H1 (cell line): ENCODE results near the gene MXD4. TPM values are rescaled to one million over a fixed set of nuclear protein-coding genes. Genes with fewer than 3 reads are reported as not detected.

Experiments
- BCL11A ChIP-seq, 2 experiments: IDR thresholded peaks; one replicate each; pipeline ENCODE4 v1.6.1; 2011; ENCODE audit warnings: low read depth in 2 of 2, low read length in 2 of 2, mild to moderate bottlenecking in 2 of 2
- CHD7 ChIP-seq: fragments of 300-600 bp; sonication (generic); IDR thresholded peaks from 2 replicates; pipeline ENCODE4 v1.7.1; 2012; ENCODE audit warnings: low read length, moderate library complexity, mild to moderate bottlenecking, inconsistent platforms; ENCODE audit not compliant: insufficient replicate concordance
- CREB1 ChIP-seq: IDR thresholded peaks from 2 replicates; pipeline ENCODE4 v1.6.1; 2012; ENCODE audit warnings: inconsistent platforms
- KDM4A ChIP-seq: IDR thresholded peaks from one replicate; pipeline ENCODE4 v1.7.1; 2012; ENCODE audit warnings: low read depth, mild to moderate bottlenecking, moderate library complexity, low read length, inconsistent platforms; ENCODE audit not compliant: severe bottlenecking
- RAD21 ChIP-seq, 2 experiments: IDR thresholded peaks in 1 of 2; conservative IDR thresholded peaks in 1 of 2; 2 replicates each; pipeline ENCODE4 v1.6.1; 2011; ENCODE audit warnings: low read depth in 2 of 2, low read length in 2 of 2, improper control_type of control experiment in 1 of 2, inconsistent platforms in 1 of 2, mild to moderate bottlenecking in 1 of 2, moderate library complexity in 1 of 2
- RBBP5 ChIP-seq: IDR thresholded peaks from 2 replicates; pipeline ENCODE4 v1.7.1; 2012; ENCODE audit warnings: low read depth, mild to moderate bottlenecking, inconsistent platforms, low read length, moderate library complexity, borderline replicate concordance
- RNF2 ChIP-seq: fragments of 200-900, 300-1000 bp; sonication (generic); IDR thresholded peaks from 2 replicates; pipeline ENCODE4 v1.7.1; 2016; ENCODE audit warnings: borderline replicate concordance, low read depth, mild to moderate bottlenecking, antibody characterized with exemption, low read length; ENCODE audit not compliant: poor library complexity, severe bottlenecking; ENCODE audit errors: missing control alignments
- SIRT6 ChIP-seq: IDR thresholded peaks from one replicate; pipeline ENCODE4 v1.7.1; 2012; ENCODE audit warnings: low read length, inconsistent platforms
- SP4 ChIP-seq: IDR thresholded peaks from 2 replicates; pipeline ENCODE4 v1.6.1; 2012; ENCODE audit warnings: low read length, inconsistent platforms
- TEAD4 ChIP-seq: IDR thresholded peaks from 2 replicates; pipeline ENCODE4 v1.6.1; 2012; ENCODE audit warnings: low read depth, low read length, inconsistent platforms, mixed read lengths
- polyA plus RNA-seq, 7 experiments: library from polyadenylated mRNA; depleted of rRNA in 3 of 7; stranded (reverse) in 5 of 7; unstranded in 2 of 7; fragments of >200 nt in 5 of 7; fragments of 200-250 nt in 2 of 7; gene quantifications; 1 replicate in 5 of 7; 2 replicates in 1 of 7; 4 replicates in 1 of 7; pipeline versions ENCODE4 v1.2.1 to v1.2.3, GENCODE V29; 2011 to 2013; ENCODE audit warnings: missing spikeins in 2 of 7, mixed read lengths in 2 of 7
- total RNA-seq: library from RNA; stranded (reverse); fragmentation: NEBNext Ultra II Directional; extraction: Animal tissue kit (Norgen Biotek cat#: 25700); gene quantifications from 2 replicates; pipeline ENCODE4 v1.2.1, GENCODE V29; 2021

MXD4 gene
- total and polyA plus RNA-seq, 2 of the 8 experiments (the other 6 are each of a cell fraction or from before 2014, with no cell fraction given) = 18.0 to 20.8 TPM

DNA sequence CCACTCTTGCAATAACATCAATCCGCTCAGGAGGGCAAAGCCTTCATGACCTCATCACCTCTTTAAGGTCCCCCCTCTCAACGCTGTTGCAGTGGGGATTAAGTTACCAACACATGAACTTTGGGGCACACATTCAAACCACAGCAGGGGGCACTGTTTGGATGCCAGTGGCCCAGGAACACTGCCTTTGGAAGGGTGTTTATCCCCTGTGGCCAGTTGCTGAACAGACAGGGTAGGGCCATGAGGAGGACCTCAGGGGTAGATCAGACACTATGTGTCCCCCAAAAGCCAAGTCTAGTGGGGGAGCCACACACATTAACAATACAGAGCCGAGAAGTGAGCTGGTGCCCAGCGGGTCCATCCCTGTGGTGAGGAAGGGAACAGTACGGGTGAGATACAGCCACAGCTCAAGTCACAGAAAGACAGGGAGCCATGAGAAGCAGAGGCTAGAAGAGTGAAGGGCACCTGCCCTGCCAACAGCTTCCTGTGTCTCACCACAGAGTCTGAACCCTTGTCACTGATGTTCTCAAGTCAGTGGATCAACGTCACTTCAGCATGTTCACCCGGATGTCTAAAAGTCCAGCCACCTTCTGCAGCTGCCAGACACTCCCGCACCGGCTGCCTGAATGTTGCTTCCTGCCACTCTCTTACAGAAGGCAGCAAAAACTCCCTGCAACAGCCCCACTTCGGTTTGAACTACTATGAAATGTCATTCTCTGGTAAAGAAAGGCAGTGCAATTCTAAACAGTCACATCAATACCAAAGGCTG lies 19.9 kb upstream of the MXD4 start (continued):
- TF ChIP-seq CHD7 (no peak), RNF2 (no peak), TEAD4 (no peak), RAD21 (IDR thresholded peaks at IDR 0.05 in 1 of 2, conservative IDR thresholded peaks at IDR 0.05 in 1 of 2; ENCODE audit: low read depth in 2 of 2, low read length in 2 of 2) (peak in 1 of 2 experiments; percentile 4; a peak in 2 of 4 replicates), SIRT6 (no peak), KDM4A (no peak), RBBP5 (no peak), SP4 (no peak), BCL11A (IDR thresholded peaks at IDR 0.05; ENCODE audit: low read depth in 2 of 2, low read length in 2 of 2) (no peak), CREB1 (no peak)
